ENCODE data around the gene KCNA10.
A peak's percentile ranks its signal among the peaks of the same experiment; 100 is the strongest.

Gene KCNA10

GRCh38 chr1:110548381-110548780 is 29.4 kb upstream of the KCNA10 start:
- TF ChIP-seq EZH2 (optimal IDR thresholded peaks at IDR 0.05; ENCODE audit: low read depth, low read length) (no peak), CTCF (IDR thresholded peaks at IDR 0.05; ENCODE audit: low read length) (peak; percentile 30), EZH2phosphoT487 (IDR thresholded peaks at IDR 0.05; ENCODE audit: low read length) (no peak)
- no peaks in the 10 kb centered on the region for H3K9me3 ChIP-seq (replicated peaks; ENCODE audit: insufficient read depth, low read length)
- no peaks in the 10 kb centered on the region for H3K36me3 ChIP-seq (replicated peaks; ENCODE audit: insufficient read depth, low read length)
- no peaks in the 10 kb centered on the region for H3K4me1 ChIP-seq (ENCODE audit: low read length)
- H3K4me2 ChIP-seq (ENCODE audit: low read depth, low read length) = no peak overlapping the region
- H3K79me2 ChIP-seq (ENCODE audit: low read length) = no peaks in the 10 kb centered on the region
- no peak overlapping the region for H3K27ac ChIP-seq (ENCODE audit: low read length)
- H3K9me2 ChIP-seq (replicated peaks; ENCODE audit: insufficient read depth, low read length) = no peaks in the 10 kb centered on the region
- H3K4me3 ChIP-seq (ENCODE audit: low read length) = no peak overlapping the region
- no peak overlapping the region for H3K9ac ChIP-seq (ENCODE audit: low read length)
- no peaks in the 10 kb centered on the region for H3F3A ChIP-seq (ENCODE audit: insufficient read depth, low read length)
- no peaks in the 10 kb centered on the region for H4K20me1 ChIP-seq (ENCODE audit: insufficient read depth, low read length)
- H3K27me3 ChIP-seq (replicated peaks; ENCODE audit: insufficient read depth, low read length) = no peaks in the 10 kb centered on the region
- H2AFZ ChIP-seq (ENCODE audit: low read length) = no peak overlapping the region
- no peak for DNase-seq

- Histone ChIP-seq H3K27me3 (replicated peaks; ENCODE audit: insufficient read depth, low read length) (no peaks in the 10 kb centered on the region), H2AFZ (ENCODE audit: low read length) (no peak overlapping the region), H4K20me1 (ENCODE audit: insufficient read depth, low read length) (no peaks in the 10 kb centered on the region)
Observed at GRCh38 chr1:110547017-110547416, 28.0 kb upstream of the KCNA10 start.

GRCh38 chr1:110545492-110545891 is 26.5 kb upstream of the KCNA10 start:
- Histone ChIP-seq H3K4me3 (ENCODE audit: low read length) (no peak overlapping the region), H3K9me2 (replicated peaks; ENCODE audit: insufficient read depth, low read length) (no peaks in the 10 kb centered on the region), H3K4me1 (ENCODE audit: low read length) (no peaks in the 10 kb centered on the region), H3K9me3 (replicated peaks; ENCODE audit: insufficient read depth, low read length) (no peaks in the 10 kb centered on the region), H3K27ac (ENCODE audit: low read length) (no peak overlapping the region), H3K9ac (ENCODE audit: low read length) (no peak overlapping the region), H2AFZ (ENCODE audit: low read length) (no peak overlapping the region), H3K79me2 (ENCODE audit: low read length) (no peaks in the 10 kb centered on the region), H3K4me2 (ENCODE audit: low read depth, low read length) (no peak overlapping the region), H3K36me3 (replicated peaks; ENCODE audit: insufficient read depth, low read length) (no peaks in the 10 kb centered on the region), H4K20me1 (ENCODE audit: insufficient read depth, low read length) (no peaks in the 10 kb centered on the region), H3K27me3 (replicated peaks; ENCODE audit: insufficient read depth, low read length) (no peaks in the 10 kb centered on the region), H3F3A (ENCODE audit: insufficient read depth, low read length) (no peaks in the 10 kb centered on the region)
- no peak for TF ChIP-seq EZH2phosphoT487 (IDR thresholded peaks at IDR 0.05; ENCODE audit: low read length)
- no peak for TF ChIP-seq EZH2 (optimal IDR thresholded peaks at IDR 0.05; ENCODE audit: low read depth, low read length)
- no peak for TF ChIP-seq CTCF (IDR thresholded peaks at IDR 0.05; ENCODE audit: low read length)
- no peak for DNase-seq

More at GRCh38 chr1:110547017-110547416, 28.0 kb upstream of the KCNA10 start:
- H3K9me2 ChIP-seq (replicated peaks; ENCODE audit: insufficient read depth, low read length) = no peaks in the 10 kb centered on the region
- TF ChIP-seq CTCF (IDR thresholded peaks at IDR 0.05; ENCODE audit: low read length) (no peak), EZH2phosphoT487 (IDR thresholded peaks at IDR 0.05; ENCODE audit: low read length) (no peak), EZH2 (optimal IDR thresholded peaks at IDR 0.05; ENCODE audit: low read depth, low read length) (no peak)
- no peak overlapping the region for H3K4me2 ChIP-seq (ENCODE audit: low read depth, low read length)
- H3K4me1 ChIP-seq (ENCODE audit: low read length) = no peaks in the 10 kb centered on the region
- no peaks in the 10 kb centered on the region for H3K79me2 ChIP-seq (ENCODE audit: low read length)
- H3K9ac ChIP-seq (ENCODE audit: low read length) = no peak overlapping the region
- no peak overlapping the region for H3K4me3 ChIP-seq (ENCODE audit: low read length)
- H3K27ac ChIP-seq (ENCODE audit: low read length) = no peak overlapping the region
- H3K36me3 ChIP-seq (replicated peaks; ENCODE audit: insufficient read depth, low read length) = no peaks in the 10 kb centered on the region
- H3K9me3 ChIP-seq (replicated peaks; ENCODE audit: insufficient read depth, low read length) = no peaks in the 10 kb centered on the region
- no peaks in the 10 kb centered on the region for H3F3A ChIP-seq (ENCODE audit: insufficient read depth, low read length)
- DNase-seq = no peak

Measured in MM.1S (cell line).